HG02870 (cell line): ENCODE data around the gene PRKCB.
A peak's percentile ranks its signal among the peaks of the same experiment; 100 is the strongest.

ENCODE experiments used
- ATAC-seq: cut with Tn5 transposase; IDR thresholded peaks from one replicate; pipeline ENCODE4 v1.9.1; 2021; ENCODE audit warnings: mild to moderate bottlenecking, moderate library complexity; ENCODE audit not compliant: unreplicated experiment

PRKCB gene

DNA sequence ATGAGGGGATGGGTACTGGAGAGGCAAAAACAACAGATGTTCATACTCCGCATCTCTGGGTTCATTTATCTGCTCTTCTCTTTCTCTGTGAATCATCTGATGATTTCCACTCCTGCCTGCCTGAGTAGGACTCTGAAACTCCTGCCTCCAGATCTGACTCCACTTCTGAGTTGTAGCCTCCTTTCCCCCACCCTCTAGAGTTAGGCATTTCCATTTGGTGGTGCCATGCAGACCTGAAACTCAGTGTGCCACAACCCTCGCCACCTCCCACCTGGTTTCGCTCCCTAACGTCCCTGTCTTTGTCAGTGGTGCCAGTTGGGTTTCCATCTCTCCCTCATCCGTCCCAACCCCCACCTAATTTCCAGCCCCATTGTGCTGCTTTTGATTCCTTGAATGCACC, 126.2 kb downstream of the PRKCB start:
- ATAC-seq, result no peak

DNA sequence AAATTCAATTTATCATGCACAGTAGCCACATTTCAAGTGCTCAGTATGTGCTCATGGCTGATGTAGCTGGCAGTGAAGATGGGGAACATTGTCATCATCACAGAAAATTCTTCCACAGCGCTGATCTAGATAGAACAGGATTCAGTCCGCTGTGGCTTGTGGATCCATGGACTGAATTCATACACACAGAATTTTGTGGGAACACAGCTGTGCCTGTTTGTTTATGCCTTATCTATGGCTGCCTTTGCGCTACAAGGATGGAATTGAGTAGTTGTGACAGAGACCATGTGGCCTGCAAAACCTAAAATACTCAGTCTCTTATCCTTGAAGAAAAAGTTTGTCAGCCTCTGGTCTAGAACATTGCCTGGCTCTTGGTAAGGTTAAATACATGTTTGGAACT, 128.4 kb downstream of the PRKCB start:
- no peak for ATAC-seq

DNA sequence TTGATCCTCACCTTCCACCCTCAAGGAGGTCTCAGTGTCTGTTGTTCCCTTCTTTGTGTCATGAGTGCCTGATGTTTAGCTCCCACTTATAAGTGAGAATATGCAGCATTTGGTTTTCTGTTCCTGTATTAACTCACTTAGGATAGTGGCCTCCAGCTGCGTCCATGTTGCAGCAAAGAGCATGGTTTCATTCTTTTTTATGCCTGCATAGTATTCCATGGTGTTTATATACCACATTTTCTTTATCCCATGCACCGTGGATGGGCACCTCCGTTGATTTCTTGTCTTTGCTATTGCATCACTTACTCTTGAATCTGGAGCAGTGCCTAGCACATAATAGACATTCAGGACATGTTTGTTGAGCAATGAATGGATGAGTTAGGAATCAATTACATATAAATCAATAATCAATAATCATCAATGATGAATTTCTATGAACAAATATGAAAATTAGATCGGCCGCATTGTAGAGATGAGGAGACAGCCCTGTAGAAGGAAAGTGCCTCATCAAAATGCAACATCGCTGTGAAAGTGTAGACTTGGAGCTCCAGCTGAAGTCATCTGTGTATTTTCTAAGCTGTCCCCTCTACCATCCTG, 129.5 kb downstream of the PRKCB start:
- ATAC-seq, result no peak

DNA sequence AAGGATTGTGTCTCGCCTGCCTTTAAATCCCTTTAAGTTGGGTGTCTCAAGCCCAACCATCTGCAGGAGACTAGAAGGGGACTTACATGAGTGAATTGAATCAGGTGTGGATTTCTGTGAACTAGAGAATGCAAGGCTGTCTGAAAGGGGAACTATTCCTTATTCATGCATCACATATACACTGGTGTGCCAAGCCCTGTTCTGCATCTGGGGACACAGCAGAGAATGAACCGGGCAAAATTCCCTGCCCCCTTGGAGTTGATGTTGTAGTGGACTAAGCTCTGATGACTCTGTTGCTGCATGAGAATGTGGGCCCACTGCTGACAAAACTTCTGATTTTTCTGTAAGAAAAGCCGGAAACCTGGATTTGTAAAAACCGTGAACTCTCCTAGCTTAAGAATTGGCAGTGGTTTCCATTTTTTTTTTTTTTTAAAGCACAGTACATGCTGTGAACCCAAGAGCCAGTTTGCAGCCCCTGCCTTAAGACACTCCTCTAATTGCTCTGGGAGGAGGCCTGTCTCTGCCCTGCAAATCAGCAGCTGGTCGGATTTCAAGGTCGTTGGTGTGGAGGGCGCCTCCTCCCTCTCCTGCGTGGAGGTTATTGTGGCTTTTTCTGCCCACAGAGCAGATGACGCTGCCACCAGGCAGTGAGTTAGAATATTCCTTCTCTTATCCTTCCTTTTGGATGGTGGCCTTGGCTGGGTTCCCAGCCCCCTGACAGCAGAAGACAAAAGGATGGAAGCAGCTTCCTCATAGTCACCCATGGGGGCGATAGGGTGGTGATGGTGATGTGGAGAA, 131.0 kb downstream of the PRKCB start:
- no peak for ATAC-seq

DNA sequence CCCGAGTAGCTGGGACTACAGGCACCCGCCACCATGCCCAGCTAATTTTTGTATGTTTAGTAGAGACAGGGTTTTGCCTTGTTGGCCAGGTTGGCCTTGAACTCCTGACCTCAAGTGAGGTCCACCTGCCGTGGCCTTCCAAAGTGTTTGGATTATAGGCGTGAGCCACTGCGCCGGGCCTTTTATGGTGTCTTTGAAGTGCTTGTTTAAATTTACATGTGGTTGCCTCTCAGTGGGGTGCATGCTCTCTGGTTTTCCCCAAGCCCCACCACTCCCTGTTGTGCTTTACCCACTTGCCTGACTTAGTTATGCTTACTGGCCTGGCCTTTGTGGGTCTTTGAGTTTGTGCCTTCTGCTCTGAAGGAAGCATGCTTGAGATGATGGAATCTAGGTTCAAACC, 132.0 kb downstream of the PRKCB start:
- ATAC-seq, result no peak

DNA sequence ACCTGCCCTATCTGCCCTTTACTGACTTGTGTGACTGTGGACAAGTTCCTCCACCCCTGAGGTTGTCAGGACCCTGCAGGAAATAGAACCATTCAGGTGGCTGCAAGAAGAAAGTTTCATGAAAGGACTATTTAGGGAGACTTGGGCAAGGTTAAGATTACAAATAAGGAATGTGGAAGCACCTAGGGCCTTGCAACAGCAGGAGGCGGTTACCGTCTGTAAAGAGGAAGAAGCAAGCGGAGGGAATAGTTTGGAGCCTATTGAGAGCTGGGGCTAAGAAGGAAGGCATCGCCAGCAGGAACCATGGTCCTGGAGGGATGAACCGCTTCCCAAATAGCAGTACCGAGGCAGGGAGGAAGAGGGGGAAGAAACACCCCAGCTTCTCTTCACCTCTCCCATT, 132.4 kb downstream of the PRKCB start:
- ATAC-seq, result no peak

DNA sequence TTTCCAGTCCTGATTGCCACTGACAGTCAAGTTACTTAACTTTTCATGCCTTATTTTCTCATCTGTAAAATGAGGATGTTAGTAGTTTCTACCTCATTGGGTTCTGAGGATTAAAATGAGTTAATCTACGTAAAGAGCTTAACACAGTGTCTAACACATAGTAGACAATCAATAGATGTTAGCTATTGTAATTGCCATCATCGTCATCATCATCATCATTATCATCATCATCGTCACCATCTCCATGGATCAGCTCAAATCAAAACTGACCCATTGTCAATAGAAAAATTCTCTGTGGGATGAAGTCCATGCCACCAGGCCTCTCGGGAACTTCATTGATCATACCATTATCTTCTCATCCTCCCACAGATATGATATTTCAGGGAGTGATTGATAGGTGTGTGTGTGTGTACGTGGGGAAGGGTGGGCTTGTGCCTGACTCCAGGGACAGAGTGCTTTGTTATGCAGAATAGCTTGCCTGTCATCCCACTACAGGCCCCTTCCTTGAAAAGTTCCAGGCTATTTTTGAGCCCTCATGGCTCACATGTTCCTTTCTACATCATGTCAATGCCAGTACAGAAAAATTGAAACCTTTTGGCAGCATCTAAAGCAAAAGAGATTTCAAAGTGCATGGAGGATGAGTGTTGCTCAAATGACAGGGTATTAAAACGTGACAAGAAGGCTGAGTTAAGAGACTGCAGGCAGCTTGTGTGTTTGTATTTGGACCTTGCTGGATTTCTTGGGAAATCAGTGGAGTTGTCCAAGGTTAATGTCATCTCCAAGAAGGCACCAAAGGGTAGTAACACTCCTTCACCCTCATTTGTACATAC, 133.9 kb downstream of the PRKCB start:
- ATAC-seq, result no peak

DNA sequence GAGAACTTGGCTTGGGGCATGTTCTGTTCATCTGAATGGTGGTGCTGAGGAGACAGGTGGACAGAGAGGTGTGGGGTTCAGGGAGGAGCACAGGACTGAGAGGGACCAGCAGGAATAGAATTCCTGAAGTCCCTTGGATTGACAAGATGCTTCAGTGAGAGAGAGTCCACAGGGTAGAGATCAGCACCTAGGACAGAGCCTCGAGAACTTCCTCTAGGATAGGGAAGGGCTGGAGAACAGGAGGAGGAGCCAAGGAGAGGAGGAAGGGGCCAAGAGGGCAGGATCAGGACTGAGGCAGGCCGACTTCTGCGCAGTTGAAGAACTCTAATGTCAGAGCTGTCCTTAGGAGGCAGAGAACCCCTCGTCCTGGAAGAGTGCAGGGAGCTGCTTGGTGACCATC, 138.4 kb downstream of the PRKCB start:
- no peak for ATAC-seq

DNA sequence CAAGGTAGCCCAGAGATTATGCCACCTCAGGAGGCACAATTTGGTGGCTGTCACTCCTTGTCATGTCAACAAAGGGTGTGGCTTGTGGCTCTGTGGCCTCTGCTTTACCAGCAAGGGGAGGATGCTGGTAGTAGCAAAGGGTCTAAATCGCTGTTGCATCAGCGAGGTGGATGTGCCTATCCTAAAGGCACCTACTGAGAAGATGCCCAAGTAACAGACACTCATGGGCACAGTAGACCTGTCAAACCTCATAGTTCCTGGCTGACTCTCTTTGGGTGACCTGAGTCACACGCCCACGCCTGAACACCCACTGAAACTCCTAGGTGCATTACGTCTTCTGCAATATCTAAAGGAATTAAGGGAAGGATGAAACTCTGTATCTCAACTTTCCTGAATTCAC, 139.5 kb downstream of the PRKCB start:
- no peak for ATAC-seq

DNA sequence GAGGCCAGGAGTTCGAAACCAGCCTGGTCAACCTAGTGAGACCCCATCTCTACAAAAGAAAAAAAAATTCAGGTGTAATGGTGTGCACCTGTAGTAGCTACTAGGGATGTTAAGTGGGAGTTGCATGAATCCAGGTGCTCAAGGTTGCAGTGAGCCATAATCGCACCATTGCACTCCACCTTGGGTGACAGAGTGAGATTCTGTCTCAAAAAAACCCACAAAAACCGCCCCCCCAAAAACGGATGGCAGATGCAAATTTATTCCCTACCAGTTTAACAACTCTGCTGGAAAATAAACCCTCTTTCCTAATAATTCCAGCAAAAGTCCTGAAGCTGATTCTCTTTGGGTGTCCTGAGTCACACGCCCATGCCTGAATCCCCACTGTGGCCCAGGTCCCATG, 140.3 kb downstream of the PRKCB start:
- no peak for ATAC-seq

DNA sequence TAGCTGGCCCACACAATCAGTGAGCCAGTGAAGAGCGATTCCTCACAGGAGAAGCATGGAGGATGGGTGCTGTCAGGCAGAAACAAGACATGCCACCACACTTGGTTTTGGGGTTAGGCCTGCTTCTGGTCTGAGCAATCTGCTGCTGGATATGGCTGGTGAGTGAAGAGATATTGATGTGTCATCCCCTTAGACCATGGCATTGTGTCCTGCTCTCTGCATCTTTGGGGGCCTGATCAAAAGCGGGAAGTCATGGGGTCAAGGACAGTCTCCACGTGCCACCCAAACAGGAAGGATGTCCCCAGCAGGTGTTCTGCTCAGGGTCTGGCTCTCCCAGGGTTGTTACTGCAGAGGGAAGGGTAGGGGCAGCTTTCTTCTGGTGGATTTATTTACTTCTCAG, 140.7 kb downstream of the PRKCB start:
- no peak for ATAC-seq

DNA sequence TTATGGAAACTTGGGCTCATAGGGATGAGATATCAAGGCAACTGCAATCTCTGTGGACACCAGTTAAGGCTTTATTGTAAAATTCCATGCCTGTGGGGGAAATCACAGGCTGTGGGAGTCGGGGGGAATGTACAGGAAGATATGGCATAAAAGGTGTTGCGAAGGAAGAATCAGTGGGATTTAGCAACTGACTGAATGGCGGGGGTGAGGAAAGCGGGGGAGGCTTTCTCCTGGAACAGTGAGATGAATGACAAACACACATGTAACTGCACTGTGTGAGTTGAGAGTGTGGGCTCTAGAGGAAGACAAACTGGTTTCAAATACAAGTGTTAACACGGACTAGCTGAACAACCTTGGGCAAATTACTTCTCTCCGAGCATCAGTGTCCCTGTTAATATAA, 143.7 kb downstream of the PRKCB start:
- no peak for ATAC-seq

DNA sequence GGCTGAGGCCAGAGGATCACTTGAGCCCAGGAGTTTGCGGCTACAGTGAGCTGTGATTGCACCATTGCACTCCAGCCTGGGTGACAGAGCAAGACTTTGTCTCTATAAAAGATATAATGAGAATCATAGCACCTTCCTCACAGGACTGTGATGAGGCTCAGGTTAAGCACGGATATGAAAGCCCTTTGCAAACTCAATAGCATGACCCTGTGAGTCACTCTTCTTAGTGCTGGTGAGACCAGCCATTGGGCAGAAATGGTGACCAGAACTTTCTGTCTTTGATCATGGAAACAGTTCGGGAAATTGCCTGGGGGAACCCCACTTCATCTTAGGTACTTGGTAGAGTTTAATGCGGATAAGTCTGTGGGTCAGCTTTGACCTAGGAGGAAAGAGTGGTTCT, 144.2 kb downstream of the PRKCB start:
- no peak for ATAC-seq

DNA sequence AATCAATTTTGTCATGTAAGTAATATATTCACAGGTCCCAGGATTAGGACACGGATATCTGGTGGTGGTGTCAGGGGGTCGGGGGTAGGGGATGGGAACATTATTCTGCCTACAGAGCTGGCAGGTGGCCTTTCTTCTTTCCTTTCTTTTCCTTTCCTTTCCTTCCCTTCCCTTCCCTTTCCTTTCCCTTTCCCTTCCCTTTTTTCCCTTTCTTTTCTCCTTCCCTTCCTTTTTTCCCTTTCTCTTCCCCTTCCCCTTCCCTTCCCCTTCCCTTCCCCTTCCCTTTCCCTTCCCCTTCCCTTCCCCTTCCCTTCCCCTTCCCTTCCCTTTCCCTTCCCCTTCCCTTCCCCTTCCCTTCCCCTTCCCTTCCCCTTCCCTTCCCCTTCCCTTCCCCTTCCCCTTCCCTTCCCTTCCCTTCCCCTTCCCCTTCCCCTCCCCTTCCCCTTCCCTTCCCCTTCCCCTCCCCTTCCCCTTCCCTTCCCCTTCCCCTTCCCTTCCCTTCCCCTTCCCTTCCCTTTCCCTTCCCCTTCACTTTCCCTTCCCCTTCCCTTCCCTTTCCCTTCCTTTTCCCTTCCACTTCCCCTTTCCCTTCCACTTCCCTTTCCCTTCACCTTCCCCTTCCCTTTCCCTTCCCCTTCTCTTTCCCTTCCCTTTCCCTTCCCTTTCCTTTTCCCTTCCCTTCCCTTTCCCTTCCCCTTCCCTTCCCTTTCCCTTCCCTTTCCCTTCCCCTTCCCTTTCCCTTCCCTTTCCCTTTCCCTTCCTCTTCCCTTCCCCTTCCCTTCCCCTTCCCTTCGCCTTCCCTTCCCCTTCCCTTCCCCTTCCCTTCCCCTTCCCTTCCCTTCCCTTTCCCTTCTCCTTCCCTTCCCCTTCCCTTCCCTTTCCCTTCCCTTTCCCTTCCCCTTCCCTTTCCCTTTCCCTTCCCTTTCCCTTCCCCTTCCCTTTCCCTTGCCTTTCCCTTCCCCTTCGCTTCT, 145.9 kb downstream of the PRKCB start:
- ATAC-seq, result no peak

DNA sequence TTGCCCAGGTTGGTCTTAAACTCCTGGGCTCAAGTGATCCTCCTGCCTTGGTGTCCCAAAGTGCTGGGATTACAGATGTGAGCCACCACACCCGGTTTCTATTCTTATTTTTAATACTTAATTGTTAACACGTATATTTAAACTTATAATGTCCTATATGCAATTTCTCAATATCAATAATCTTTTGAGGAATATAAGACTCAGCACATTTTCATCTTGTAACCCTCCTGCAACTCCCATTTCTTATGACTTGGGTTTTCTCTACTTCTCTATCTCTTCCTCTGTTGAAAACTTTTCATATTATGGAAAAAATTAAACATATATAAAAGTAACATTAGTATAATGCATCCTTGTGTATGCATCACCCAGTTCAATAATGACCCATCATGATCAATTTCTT, 150.7 kb downstream of the PRKCB start:
- ATAC-seq, result no peak

DNA sequence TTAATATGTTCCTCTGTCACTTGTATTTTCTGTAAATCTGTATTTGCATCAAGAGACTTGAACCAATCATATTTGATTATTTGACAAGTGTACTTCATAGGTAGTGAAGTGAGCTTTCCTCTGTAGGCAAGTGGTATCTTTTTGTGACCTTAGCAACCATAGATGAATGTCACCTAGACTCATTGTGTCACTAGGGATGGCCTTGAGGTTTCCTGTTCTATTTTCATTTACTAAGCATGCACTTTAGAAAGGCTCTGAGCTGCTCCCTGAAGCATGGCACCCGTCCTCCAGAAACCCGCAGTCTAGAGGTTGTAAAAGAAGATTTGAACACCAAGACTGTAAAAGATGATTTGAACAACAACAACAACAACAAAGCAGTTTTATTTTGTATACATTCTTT, 151.7 kb downstream of the PRKCB start:
- peak; percentile 96 for ATAC-seq

DNA sequence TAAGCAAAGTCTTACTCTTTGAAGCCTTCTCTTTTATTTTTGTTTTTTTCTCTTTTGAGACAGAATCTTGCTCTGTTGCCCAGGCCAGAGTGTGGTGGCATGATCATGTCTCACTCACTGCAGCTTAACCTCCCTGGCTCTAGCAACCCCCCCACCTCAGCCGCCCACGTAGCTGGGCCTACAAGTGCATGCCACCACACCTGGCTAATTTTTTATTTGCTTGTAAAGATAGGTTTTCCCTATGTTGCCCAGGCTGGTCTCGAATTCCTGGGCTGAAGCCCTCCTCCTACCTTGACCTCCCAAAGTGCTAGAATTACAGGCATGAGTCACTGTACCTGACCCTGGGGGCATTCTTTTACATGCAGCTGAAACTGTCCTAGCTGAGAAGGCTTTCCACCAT, 154.7 kb downstream of the PRKCB start:
- no peak for ATAC-seq

DNA sequence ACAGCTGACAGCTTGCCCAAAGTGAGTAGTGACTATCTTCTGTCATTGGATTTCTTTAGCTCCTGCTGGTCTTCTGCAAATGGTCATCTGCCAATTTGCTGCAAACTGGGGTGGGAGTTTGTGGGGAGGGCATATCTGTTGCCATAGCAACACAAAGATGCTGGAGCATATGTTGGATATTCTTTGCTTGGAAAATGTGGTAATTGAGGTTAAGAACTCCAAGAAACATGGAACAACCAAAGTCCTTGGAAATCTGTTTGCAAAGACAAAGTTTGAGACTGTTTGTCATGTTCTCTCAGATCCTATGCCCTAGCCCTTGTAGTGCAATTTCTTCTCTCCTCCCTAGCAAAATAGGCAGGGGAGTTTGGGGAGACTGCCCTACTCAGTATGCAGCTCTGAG, 155.3 kb downstream of the PRKCB start:
- no peak for ATAC-seq

DNA sequence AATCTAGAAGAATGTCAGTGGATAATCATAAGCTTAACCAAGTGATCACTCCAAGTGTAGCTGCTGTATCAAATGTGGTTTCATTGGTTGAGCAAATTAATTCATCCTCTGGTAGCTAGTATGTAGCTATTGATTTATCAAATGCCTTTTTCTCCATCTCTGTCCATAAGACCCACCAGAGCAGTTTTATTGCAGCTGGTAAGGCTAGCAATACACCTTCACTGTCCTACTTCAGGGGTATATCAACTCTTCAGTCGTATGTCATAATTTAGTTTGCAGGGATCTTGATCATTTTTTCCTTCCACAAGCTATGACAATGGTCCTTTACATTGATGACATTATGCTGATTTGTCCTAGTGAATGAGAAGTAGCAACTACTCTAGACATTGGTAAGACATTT, 158.8 kb downstream of the PRKCB start:
- no peak for ATAC-seq

DNA sequence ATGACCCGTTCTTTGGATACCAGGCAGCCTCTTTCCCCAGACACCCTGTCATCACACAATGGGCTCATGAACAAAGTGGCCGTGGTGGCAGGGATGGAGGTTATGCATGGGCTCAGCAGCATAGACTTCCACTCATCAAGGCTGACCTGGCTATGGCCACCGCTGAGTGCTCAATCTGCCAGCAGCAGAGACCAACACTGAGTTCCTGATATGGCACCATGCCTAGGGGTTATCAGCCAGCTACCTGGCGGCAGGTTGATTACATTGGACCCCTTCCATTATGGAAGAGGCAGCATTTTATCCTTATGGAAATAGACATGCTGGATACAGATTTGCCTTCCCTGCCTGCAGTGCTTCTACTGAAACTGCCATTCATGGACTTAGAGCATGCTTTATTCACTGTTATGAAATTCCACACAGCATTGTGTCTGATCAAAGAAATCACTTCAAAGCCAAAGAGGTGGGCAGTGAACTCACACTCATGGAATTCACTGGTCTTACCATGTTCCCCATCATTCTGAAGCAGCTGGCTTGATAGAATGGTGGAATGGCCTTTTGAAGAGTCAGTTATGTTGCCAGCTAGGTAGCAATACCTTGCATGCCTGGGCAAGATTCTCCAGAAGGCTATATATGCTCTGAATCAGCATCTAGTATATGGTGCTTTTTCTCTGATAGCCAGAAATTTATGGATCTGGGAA, 160.6 kb downstream of the PRKCB start:
- no peak for ATAC-seq
